Measurements from ENCODE around the gene NFYB. TPM values are rescaled to one million over a fixed set of nuclear protein-coding genes. Genes with fewer than 3 reads are reported as not detected.

NFYB gene
- total RNA-seq, 1 experiment from 2014 or later, result 22.4 TPM

DNA sequence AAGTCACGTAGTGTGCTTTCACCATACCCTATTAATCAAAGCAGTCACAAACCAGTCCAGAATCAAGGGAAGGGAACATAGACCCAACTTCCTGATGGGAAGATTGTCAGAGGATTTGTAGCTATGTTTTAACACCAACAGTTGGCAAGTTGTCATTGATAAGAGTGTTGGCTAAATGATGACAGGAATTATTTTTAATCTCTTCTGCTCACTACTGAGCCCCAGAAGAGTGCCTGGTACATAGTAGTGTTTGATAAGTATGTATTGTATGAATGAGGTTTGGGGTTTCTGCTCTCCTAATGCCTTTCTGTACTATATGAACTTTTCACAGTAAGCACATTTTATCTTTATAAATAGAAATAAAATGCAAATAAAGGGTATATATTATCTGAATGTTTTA, 59.0 kb downstream of the NFYB start:
- Histone ChIP-seq H3K9ac (ENCODE audit: low read length) (no peak overlapping the region), H3K27ac (ENCODE audit: low read depth, low read length) (no peak overlapping the region), H3K4me2 (ENCODE audit: low read length) (no peak overlapping the region), H3K36me3 (ENCODE audit: control insufficient read depth in 1 of 2, insufficient read depth in 2 of 2, low read length in 2 of 2) (no peaks in the 10 kb centered on the region), H2AFZ (ENCODE audit: low read depth, low read length, poor library complexity, severe bottlenecking) (no peak overlapping the region), H4K20me1 (ENCODE audit: insufficient read depth) (no peaks in the 10 kb centered on the region), H3K9me2 (ENCODE audit: insufficient read depth) (no peaks in the 10 kb centered on the region), H3K9me3 (ENCODE audit: control insufficient read depth in 1 of 2, insufficient read depth in 1 of 2, low read depth in 1 of 2, low read length in 2 of 2) (no peaks in the 10 kb centered on the region), H3K4me3 (replicated peaks in 1 of 2; ENCODE audit: low read depth in 1 of 2, low read length in 2 of 2) (no peak overlapping the region), H3K79me2 (ENCODE audit: insufficient read depth, low read length) (no peaks in the 10 kb centered on the region), H3K27me3 (ENCODE audit: insufficient read depth, low read length) (no peaks in the 10 kb centered on the region), H3K4me1 (ENCODE audit: control insufficient read depth in 1 of 2, insufficient read depth in 2 of 2, low read length in 2 of 2) (no peaks in the 10 kb centered on the region)
- ChIA-PET CTCF (interaction anchor here (1.0 kb wide), 1 partner anchor 30 kb away, joined by 3 read pairs; no protein-coding TSS in a partner anchor), POLR2A (no interaction called here), RAD21 (ENCODE audit: low non-redundant PET in 1 of 2, low total read pairs in 2 of 2, uncharacterized antibody in 2 of 2, unreplicated experiment in 2 of 2) (no interaction called here)
- no TSS peak for BruUV-seq (replicated peaks)
- ATAC-seq (no peak), DNase-seq (ENCODE audit: low read depth, low spot score) (no peak)
- no peak for TF ChIP-seq YY1 (IDR thresholded peaks at IDR 0.05; ENCODE audit: extremely low read depth, insufficient replicate concordance, low read depth, low read length)
- TF ChIP-seq, protein P1, sequence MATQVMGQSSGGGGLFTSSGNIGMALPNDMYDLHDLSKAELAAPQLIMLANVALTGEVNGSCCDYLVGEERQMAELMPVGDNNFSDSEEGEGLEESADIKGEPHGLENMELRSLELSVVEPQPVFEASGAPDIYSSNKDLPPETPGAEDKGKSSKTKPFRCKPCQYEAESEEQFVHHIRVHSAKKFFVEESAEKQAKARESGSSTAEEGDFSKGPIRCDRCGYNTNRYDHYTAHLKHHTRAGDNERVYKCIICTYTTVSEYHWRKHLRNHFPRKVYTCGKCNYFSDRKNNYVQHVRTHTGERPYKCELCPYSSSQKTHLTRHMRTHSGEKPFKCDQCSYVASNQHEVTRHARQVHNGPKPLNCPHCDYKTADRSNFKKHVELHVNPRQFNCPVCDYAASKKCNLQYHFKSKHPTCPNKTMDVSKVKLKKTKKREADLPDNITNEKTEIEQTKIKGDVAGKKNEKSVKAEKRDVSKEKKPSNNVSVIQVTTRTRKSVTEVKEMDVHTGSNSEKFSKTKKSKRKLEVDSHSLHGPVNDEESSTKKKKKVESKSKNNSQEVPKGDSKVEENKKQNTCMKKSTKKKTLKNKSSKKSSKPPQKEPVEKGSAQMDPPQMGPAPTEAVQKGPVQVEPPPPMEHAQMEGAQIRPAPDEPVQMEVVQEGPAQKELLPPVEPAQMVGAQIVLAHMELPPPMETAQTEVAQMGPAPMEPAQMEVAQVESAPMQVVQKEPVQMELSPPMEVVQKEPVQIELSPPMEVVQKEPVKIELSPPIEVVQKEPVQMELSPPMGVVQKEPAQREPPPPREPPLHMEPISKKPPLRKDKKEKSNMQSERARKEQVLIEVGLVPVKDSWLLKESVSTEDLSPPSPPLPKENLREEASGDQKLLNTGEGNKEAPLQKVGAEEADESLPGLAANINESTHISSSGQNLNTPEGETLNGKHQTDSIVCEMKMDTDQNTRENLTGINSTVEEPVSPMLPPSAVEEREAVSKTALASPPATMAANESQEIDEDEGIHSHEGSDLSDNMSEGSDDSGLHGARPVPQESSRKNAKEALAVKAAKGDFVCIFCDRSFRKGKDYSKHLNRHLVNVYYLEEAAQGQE (IDR thresholded peaks at IDR 0.05; ENCODE audit: low read depth), result no peak
- no peak for TF ChIP-seq CEBPB (IDR thresholded peaks at IDR 0.05; ENCODE audit: low read depth)
- intact Hi-C loops (cut with micrococcal nuclease), result no loop called here

DNA sequence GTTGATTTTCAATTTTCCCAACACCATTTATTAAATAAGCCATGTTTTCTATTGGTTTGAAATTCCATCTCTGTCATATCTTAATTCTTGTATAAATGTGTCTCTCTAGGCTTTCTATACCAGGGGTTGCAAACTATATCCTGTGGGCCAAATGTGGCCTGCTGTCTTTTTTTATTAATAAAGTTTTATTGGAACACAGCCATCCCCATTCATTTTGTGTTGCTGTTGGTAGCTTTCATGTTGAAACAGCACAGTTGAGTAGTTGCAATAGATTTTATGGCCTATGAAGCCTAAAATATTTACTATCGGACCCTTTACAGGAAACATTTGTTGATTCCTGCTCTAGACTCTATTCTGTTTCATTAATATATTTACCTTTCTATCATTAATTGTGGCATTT, 64.3 kb downstream of the NFYB start:
- BruUV-seq (replicated peaks), result no TSS peak
- intact Hi-C loops (cut with micrococcal nuclease), result no loop called here

More for the DNA sequence above, 64.3 kb downstream of the NFYB start:
- ATAC-seq (no peak), DNase-seq (ENCODE audit: low read depth, low spot score) (no peak)
- Histone ChIP-seq H3K4me1 (ENCODE audit: control insufficient read depth in 1 of 2, insufficient read depth in 2 of 2, low read length in 2 of 2) (no peaks in the 10 kb centered on the region), H3K4me2 (ENCODE audit: low read length) (no peak overlapping the region), H2AFZ (ENCODE audit: low read depth, low read length, poor library complexity, severe bottlenecking) (no peak overlapping the region), H3K79me2 (ENCODE audit: insufficient read depth, low read length) (no peaks in the 10 kb centered on the region), H3K9me3 (ENCODE audit: control insufficient read depth in 1 of 2, insufficient read depth in 1 of 2, low read depth in 1 of 2, low read length in 2 of 2) (no peaks in the 10 kb centered on the region), H3K4me3 (replicated peaks in 1 of 2; ENCODE audit: low read depth in 1 of 2, low read length in 2 of 2) (no peak overlapping the region), H4K20me1 (ENCODE audit: insufficient read depth) (no peaks in the 10 kb centered on the region), H3K27ac (ENCODE audit: low read depth, low read length) (no peak overlapping the region), H3K36me3 (ENCODE audit: control insufficient read depth in 1 of 2, insufficient read depth in 2 of 2, low read length in 2 of 2) (no peaks in the 10 kb centered on the region), H3K27me3 (ENCODE audit: insufficient read depth, low read length) (no peaks in the 10 kb centered on the region), H3K9me2 (ENCODE audit: insufficient read depth) (no peaks in the 10 kb centered on the region), H3K9ac (ENCODE audit: low read length) (no peak overlapping the region)
- ChIA-PET POLR2A (no interaction called here), CTCF (no interaction called here), RAD21 (ENCODE audit: low non-redundant PET in 1 of 2, low total read pairs in 2 of 2, uncharacterized antibody in 2 of 2, unreplicated experiment in 2 of 2) (no interaction called here)
- no peak for TF ChIP-seq POLR2A (IDR thresholded peaks at IDR 0.05; ENCODE audit: borderline replicate concordance, extremely low read depth, insufficient read depth, insufficient read length)
- no peak for TF ChIP-seq SIN3A (IDR thresholded peaks at IDR 0.05; ENCODE audit: low read depth)
- TF ChIP-seq ELF1 (IDR thresholded peaks at IDR 0.05; ENCODE audit: borderline replicate concordance, low read depth), result no peak
- TF ChIP-seq, protein P2, sequence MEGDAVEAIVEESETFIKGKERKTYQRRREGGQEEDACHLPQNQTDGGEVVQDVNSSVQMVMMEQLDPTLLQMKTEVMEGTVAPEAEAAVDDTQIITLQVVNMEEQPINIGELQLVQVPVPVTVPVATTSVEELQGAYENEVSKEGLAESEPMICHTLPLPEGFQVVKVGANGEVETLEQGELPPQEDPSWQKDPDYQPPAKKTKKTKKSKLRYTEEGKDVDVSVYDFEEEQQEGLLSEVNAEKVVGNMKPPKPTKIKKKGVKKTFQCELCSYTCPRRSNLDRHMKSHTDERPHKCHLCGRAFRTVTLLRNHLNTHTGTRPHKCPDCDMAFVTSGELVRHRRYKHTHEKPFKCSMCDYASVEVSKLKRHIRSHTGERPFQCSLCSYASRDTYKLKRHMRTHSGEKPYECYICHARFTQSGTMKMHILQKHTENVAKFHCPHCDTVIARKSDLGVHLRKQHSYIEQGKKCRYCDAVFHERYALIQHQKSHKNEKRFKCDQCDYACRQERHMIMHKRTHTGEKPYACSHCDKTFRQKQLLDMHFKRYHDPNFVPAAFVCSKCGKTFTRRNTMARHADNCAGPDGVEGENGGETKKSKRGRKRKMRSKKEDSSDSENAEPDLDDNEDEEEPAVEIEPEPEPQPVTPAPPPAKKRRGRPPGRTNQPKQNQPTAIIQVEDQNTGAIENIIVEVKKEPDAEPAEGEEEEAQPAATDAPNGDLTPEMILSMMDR (IDR thresholded peaks at IDR 0.05 in 2 of 3, conservative IDR thresholded peaks at IDR 0.05 in 1 of 3; ENCODE audit: borderline replicate concordance in 1 of 3, insufficient read depth in 1 of 3, low read depth in 2 of 3, low read length in 2 of 3), result no peak
- no peak for TF ChIP-seq SP1 (IDR thresholded peaks at IDR 0.05; ENCODE audit: low read depth)
- no peak for TF ChIP-seq JUND (IDR thresholded peaks at IDR 0.05)
- no peak for TF ChIP-seq ZNF274 (IDR thresholded peaks at IDR 0.05; ENCODE audit: low read depth, low read length)
- no peak for TF ChIP-seq SRF (IDR thresholded peaks at IDR 0.05; ENCODE audit: low read depth)
- TF ChIP-seq, protein P3, sequence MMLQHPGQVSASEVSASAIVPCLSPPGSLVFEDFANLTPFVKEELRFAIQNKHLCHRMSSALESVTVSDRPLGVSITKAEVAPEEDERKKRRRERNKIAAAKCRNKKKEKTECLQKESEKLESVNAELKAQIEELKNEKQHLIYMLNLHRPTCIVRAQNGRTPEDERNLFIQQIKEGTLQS (IDR thresholded peaks at IDR 0.05), result no peak
- TF ChIP-seq CBX3 (IDR thresholded peaks at IDR 0.05; ENCODE audit: low read depth), result no peak
